SIG-M5 treated with dmso at 0.1 percent for 504 hours (cell line): ENCODE results near the gene STAP2.
A peak's percentile ranks its signal among the peaks of the same experiment; 100 is the strongest.

Source experiments
- DNase-seq: peaks from one replicate; lab custom pipeline; 2025; ENCODE audit not compliant: unreplicated experiment; lab: John Stamatoyannopoulos, UW

The STAP2 gene

DNA sequence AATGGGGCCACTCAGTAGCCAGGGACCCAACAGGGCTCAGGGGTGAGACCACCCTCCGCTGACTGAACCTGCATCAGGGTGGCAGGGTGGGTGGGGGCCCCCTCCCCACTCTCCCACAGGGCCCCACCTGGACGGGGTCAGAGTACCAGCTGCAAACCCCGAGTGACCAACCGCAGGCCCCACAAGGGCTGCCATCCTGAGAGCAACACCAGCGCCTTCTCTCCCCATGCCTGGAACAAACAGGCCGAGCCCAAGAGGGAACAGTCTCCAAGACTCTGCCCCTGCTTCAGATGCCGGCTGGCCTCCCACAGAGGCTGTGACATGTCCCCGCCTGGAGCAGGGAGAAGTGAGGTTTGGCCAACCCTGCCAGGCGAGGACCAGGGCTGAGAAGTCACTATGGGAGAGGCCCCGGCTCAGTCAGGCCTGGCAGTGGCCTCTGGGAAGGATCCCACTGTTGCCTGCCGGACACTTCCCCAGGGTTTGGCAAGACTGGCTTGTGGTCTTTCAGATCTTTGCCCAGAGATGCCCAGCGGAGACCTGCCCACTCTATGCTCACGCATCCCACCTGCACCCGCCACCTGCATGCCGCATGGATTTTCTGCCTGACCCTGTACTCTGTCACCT, 31.9 kb upstream of the STAP2 start:
- DNase-seq = no peak

- DNase-seq = peak; percentile 34
These were observed 31.2 kb upstream of the STAP2 start for GRCh38 chr19:4369888-4370260.

DNA sequence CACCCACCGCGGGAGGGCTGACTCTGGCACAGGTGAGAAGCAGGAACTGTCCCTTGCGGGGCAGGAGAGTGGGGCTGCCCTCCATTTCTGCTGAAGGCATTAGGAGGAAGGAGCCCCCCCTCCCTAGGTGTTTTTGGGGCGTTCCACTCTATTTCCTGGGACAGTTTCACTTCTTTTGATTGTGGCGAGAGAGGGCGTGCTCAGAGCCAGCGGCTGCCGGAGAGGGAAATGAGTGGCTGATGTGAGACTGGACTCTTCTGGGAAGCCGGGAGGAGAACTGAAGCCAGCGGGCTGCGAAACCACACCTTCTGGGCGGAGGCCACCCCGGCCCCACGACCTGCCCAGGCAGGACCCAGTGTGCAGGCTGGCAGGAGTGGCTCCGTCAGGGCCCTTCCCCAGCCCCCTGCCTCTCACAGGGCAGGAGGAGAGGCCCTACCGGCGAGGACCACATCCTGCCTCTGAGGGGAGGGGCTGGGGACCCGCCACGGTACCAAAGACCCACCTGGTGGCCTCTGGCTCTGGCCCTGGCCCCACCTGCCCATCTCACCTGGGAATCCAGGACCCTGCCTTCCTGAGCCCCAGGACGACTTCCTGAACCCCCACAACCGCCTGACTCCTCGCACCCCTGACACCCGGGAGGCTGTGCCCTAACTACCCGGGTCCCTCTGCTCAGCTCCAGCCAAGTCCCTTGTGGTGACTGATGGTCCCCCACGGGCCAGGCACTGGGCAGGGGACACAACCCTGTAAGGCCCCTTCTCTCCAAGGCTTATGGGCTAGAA, 30.7 kb upstream of the STAP2 start:
- DNase-seq = peak; percentile 72

DNA sequence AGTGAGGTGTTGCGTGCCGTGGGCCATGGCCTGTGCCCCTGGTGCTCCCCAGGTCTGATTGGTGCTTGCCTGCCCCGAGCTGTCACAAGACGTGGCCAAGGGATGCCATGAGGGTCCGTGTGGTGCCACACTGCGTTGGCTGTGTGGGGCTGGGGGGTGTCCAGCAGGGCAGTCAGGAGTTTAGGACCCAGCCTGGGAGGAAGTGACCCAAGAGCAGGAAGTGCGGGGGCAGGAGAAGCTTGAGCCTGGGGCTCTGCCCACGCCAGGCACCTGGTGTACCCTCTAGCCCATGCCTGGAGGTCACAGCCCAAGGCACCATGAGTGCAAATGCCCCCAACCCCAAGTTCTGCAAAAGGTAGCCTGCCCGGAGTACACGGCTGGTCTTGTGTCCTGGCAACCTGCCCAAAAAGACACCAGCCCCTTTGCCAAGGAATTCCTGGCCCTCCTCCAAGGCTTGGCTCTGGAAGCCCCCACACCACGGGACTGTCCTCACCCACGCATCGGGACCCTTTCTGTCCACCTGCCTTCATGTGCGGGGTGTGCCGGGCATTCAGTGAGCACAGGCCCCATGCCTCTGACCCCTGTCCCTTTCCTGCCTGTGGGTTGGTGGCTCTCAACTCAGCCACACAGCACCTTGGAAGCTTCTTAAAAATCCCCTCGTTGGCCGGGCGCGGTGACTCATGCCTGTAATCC, 29.6 kb upstream of the STAP2 start:
- DNase-seq = no peak

- DNase-seq = no peak
These were observed 29.1 kb upstream of the STAP2 start for GRCh38 chr19:4367781-4368127.

DNA sequence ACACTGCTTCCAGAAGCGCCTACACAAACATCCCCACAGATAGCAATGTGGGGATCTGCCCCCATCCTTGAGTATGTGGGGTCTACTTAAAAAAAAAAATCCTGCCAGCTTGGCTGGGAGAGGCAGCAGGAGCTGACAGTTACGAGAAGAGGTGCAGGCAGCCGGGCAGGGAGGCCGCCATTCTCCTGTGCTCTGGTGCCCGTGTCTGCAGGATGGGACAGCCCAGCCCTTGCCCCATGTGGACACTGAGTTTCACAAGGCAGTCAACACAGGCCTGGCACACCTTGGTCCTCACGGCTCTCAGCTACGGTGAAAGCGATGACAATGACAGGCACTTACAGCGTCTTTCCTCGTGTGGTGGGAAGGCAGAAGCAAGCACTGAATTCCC, 28.7 kb upstream of the STAP2 start:
- no peak for DNase-seq

GRCh38 chr19:4366666-4367335, 28.2 kb upstream of the STAP2 start:
- no peak for DNase-seq

DNA sequence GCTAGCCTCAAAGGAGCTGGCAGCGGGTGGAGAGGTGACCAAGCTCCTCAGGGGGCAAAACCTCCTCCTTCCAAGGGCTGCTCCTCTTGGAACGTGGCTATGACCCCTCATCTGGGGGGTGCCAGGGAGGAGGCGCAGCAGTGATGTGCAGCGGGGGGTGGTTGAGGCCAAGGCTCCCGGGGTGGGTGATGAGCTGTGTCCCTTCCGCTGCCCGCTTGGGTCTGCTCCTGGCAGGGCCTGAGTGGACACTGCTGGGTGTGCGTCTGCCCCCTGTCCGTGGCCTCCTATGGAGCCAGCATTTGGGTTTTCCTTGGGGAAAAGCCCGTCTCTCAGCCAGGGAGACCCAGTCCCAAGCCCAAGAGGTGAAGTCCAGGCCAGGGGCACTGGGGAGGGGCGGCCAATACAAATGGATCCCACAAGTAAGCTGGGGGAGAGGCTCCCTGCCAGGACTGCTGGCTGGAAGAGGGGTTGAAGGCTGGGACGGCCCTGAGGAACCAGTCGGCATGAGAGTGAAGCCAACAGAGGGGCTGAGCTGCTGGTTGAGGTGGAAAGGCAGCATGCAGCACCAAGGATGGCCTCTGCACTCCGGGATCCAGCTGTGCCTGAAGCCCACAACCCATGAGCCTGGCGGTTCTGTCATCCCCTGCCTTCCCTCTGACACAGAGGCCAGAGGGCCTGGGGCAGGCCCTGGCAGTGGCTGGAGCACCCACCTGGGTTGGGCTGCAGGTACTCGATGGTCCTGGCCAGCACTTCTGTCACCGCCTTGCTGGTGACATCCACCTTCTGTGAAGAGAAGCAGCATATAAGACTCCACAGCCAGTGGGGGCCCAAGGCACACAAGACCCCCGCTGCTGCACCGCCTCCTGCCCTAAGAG, 27.4 kb upstream of the STAP2 start:
- no peak for DNase-seq

DNA sequence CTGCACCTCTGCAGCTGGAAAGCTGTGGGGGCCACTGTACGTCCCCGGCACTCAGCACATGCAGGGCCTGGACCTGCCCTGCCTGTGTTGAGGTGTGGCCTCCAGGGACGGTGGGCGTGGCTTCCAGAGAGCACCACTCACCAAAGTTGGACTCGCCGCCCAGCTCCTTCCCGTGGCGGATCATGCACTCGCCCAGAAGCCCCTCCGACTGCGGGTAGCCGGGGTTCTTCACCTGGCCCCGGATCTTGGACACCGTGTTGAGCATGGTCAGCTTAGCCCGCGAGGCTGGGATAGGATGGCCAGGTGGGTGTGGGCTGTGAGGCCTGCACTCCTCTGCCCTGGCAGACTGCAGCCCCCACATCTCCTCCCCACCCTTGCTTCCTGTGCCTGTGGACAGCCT, 26.7 kb upstream of the STAP2 start:
- DNase-seq = no peak

DNA sequence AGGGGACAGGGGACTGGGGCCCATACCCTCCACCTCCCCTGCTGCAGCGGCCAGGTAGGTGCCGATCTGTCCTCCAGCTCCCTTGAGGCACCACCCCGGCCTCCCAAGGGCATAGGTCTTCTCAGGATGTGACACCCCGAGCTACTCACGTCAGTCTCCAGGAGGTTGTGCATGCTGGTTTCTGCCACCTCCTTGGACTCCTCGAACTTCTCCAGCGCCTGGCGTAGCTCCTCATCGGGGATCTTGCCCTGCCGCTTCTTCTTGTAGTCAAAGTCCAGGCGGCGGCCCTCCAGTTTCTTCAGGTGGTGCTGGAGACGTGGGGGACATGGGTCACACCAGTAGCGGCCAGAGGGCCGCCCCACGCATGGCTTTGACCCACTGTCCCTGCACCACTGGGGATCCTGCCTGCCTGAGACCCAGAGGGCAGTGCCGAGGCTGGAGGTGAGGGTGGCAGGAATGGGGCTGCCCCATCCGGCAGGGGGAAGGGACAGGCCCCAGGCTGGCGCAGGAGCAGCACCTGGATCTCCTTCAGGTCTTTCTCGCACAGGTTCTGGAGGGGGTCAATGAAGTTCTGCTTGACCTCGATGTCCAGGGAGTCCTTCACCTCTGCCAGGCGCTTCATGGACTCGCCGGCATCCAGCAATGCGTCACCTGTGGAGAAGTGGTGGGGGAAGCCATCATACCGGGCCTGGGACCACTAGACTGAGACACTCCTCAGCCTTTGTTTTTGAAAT, 25.1 kb upstream of the STAP2 start:
- no peak for DNase-seq

- no peak for DNase-seq
These were observed 24.4 kb upstream of the STAP2 start for GRCh38 chr19:4362831-4363545.

GRCh38 chr19:4362101-4362828, 23.6 kb upstream of the STAP2 start:
- DNase-seq = no peak

GRCh38 chr19:4361152-4362046, 22.8 kb upstream of the STAP2 start:
- no peak for DNase-seq

GRCh38 chr19:4360641-4361151, 22.1 kb upstream of the STAP2 start:
- DNase-seq = no peak

DNA sequence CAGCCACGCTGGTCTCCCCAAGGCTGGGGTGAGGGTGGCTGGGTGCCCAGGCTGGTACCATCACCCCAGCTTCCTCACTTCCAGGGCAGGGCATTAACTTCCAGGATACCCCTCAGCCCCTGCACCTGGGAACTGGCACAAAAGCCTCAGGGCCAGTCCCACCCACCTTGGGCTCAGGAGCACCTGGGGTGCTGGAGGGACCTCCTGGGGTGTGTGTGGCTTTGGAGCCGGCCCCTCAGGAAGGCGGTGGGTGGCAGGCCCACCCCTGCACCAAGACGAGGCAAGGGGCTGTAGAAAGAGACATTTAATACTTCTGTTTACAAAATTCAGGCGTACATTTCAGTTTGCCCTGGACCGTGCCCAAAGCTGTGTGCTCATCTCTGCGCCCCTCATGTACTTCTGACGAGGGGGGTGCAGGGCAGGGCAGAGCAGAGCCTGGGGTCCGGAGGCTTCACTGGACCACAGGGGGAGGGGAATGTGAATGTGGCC, 21.5 kb upstream of the STAP2 start:
- DNase-seq = no peak

DNA sequence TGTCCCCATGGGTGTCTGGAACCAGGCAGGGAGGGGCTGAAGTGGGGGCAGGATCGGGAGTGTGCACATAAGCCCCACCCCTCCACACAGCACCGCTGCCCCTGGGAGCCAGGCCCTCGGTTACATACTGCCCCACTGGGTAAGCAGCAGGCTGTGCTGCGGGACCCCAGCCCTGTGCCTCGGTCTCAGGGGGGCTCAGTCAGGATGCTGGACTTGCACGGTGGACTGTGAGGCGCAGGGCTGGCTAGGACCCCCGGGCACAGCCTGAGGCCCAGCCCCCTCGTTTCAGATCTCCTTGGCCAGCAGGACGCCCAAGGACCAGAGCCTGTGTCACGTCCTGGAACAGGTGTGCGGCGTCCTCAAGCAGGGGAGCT, 21.0 kb upstream of the STAP2 start:
- DNase-seq = no peak
